Measurements from ENCODE around the gene IGSF23. TPM values are rescaled to one million over a fixed set of nuclear protein-coding genes. Genes with fewer than 3 reads are reported as not detected.
"Not testable (repeated sequence)": the region's sequence is repeated elsewhere in the genome, so short reads cannot be mapped to it uniquely, and the experiment has no call there.

The IGSF23 gene
- polyA plus RNA-seq, 1 experiment = 0.27 TPM

GRCh38 chr19:44609219-44609618, 4.1 kb upstream of the IGSF23 start:
- POLR2A ChIA-PET = interaction anchor here (1.3 to 1.7 kb wide), 2 partner anchors 17 to 35 kb away, joined by 5 to 6 read pairs; partner anchors contain the start of gene PVR
- no peak for DNase-seq (ENCODE audit: low read depth, low spot score)
- Histone ChIP-seq H3K4me3 (ENCODE audit: low read depth, low read length) (no peak overlapping the region), H3K27ac (ENCODE audit: low read depth, low read length) (peak overlapping the region; percentile 68), H3K9me3 (ENCODE audit: control insufficient read depth, insufficient read depth, low read length) (no peaks in the 10 kb centered on the region; the same call in 1 of the 2 replicates), H3K27me3 (ENCODE audit: control insufficient read depth, insufficient read depth, low read length) (no peaks in the 10 kb centered on the region)
- TF ChIP-seq, protein P1, sequence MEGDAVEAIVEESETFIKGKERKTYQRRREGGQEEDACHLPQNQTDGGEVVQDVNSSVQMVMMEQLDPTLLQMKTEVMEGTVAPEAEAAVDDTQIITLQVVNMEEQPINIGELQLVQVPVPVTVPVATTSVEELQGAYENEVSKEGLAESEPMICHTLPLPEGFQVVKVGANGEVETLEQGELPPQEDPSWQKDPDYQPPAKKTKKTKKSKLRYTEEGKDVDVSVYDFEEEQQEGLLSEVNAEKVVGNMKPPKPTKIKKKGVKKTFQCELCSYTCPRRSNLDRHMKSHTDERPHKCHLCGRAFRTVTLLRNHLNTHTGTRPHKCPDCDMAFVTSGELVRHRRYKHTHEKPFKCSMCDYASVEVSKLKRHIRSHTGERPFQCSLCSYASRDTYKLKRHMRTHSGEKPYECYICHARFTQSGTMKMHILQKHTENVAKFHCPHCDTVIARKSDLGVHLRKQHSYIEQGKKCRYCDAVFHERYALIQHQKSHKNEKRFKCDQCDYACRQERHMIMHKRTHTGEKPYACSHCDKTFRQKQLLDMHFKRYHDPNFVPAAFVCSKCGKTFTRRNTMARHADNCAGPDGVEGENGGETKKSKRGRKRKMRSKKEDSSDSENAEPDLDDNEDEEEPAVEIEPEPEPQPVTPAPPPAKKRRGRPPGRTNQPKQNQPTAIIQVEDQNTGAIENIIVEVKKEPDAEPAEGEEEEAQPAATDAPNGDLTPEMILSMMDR (IDR thresholded peaks at IDR 0.05; ENCODE audit: low read depth, low read length) = no peak
- CTCF ChIA-PET = interaction anchor here (1.2 kb wide), 1 partner anchor 175 kb away, joined by 3 read pairs; no protein-coding TSS in a partner anchor

DNA sequence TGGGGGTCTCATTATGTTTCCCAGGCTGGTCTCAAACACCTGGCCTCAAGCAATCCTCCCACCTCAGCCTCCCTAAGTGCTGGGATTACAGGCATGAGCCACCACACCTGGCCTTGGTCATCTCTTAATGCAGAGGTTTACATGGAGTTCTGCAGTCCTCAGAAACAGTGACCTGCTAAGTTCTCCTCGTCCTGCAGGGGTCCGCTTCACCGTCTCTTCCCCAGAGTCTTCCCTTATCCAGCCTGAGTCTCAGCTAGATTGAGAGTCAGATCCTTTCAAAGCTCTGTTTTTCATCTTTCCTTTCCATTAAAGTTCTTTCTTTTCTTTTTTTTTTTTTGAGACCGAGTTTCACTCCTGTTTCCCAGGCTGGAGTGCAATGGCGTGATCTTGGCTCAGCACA, 2.9 kb upstream of the IGSF23 start:
- not testable (repeated sequence) for H3K4me3 ChIP-seq (ENCODE audit: low read depth, low read length); H3K9me3 ChIP-seq (ENCODE audit: control insufficient read depth, insufficient read depth, low read length); DNase-seq (ENCODE audit: low read depth, low spot score); H3K27me3 ChIP-seq (ENCODE audit: control insufficient read depth, insufficient read depth, low read length); H3K27ac ChIP-seq (ENCODE audit: low read depth, low read length)
- POLR2A ChIA-PET = interaction anchor here (0.6 kb wide), 1 partner anchor 210 kb away, joined by 3 read pairs; no protein-coding TSS in a partner anchor
- CTCF ChIA-PET = interaction anchor here (0.9 to 1.7 kb wide), 3 partner anchors 40 to 174 kb away, joined by 3 read pairs; no protein-coding TSS in a partner anchor
- TF ChIP-seq, protein P1 (IDR thresholded peaks at IDR 0.05; ENCODE audit: low read depth, low read length) = peak; percentile 17; the same call in 1 of the 2 replicates

GRCh38 chr19:44611812-44612295, 1.5 kb upstream of the IGSF23 start:
- Histone ChIP-seq H3K27me3 (ENCODE audit: control insufficient read depth, insufficient read depth, low read length) (no peaks in the 10 kb centered on the region), H3K9me3 (ENCODE audit: control insufficient read depth, insufficient read depth, low read length) (no peaks in the 10 kb centered on the region; the same call in 1 of the 2 replicates), H3K4me3 (ENCODE audit: low read depth, low read length) (no peak overlapping the region), H3K27ac (ENCODE audit: low read depth, low read length) (no peak overlapping the region)
- POLR2A ChIA-PET = no interaction called here
- CTCF ChIA-PET = no interaction called here
- TF ChIP-seq, protein P1 (IDR thresholded peaks at IDR 0.05; ENCODE audit: low read depth, low read length) = no peak
- no peak for DNase-seq (ENCODE audit: low read depth, low spot score)

- ChIA-PET POLR2A (no interaction called here), CTCF (no interaction called here)
- H3K9me3 ChIP-seq (ENCODE audit: control insufficient read depth, insufficient read depth, low read length) = peaks cover 11% of the 10 kb centered on the region
- TF ChIP-seq, protein P1 (IDR thresholded peaks at IDR 0.05; ENCODE audit: low read depth, low read length) = no peak
- no peak overlapping the region for H3K27ac ChIP-seq (ENCODE audit: low read depth, low read length)
- H3K4me3 ChIP-seq (ENCODE audit: low read depth, low read length) = no peak overlapping the region
- H3K27me3 ChIP-seq (ENCODE audit: control insufficient read depth, insufficient read depth, low read length) = no peaks in the 10 kb centered on the region
- DNase-seq (ENCODE audit: low read depth, low spot score) = no peak
Measured at GRCh38 chr19:44614313-44614712, 950 bp downstream of the IGSF23 start.

DNA sequence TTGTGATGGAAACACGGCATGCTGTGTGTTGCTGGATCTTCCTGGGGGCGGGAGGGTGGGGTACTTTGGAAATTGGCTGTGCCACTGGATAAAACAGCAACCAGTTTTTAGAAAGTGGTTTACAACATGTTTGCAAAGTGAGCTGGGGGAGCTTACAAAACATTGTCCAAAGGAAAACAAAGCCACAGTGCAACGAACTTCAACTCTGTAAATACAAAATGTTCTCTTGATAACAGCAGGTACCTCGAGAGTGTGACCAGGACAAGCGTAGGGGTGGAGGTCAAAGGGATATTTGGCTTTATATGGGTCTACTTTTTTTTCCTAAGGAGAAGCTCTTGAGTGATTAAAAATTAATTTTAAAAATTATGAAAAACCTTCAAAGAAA, 2.5 kb downstream of the IGSF23 start:
- Histone ChIP-seq H3K27ac (ENCODE audit: low read depth, low read length) (no peak overlapping the region), H3K4me3 (ENCODE audit: low read depth, low read length) (no peak overlapping the region), H3K27me3 (ENCODE audit: control insufficient read depth, insufficient read depth, low read length) (no peaks in the 10 kb centered on the region), H3K9me3 (ENCODE audit: control insufficient read depth, insufficient read depth, low read length) (peaks cover 12% of the 10 kb centered on the region)
- TF ChIP-seq, protein P1 (IDR thresholded peaks at IDR 0.05; ENCODE audit: low read depth, low read length) = no peak
- no peak for DNase-seq (ENCODE audit: low read depth, low spot score)
- ChIA-PET CTCF (interaction anchor here (0.6 to 1.3 kb wide), 2 partner anchors 39 to 46 kb away, joined by 3 to 4 read pairs; no protein-coding TSS in a partner anchor), POLR2A (interaction anchor here (0.6 kb wide), 1 partner anchor 193 kb away, joined by 3 read pairs; no protein-coding TSS in a partner anchor)
